Measurements from ENCODE around the gene INSIG1.

- TF ChIP-seq CTCF (IDR thresholded peaks at IDR 0.05): no peak
- no peak for TF ChIP-seq POLR2A (IDR thresholded peaks at IDR 0.05)
Measured at GRCh38 chr7:155356323-155357105, 58.8 kb downstream of the INSIG1 start.
